ENCODE data around the gene ANKRD30A.

- TF ChIP-seq POLR2A (IDR thresholded peaks at IDR 0.05) (no peak), CTCF (IDR thresholded peaks at IDR 0.05) (no peak)
These were observed 21.0 kb downstream of the ANKRD30A start for GRCh38 chr10:37146443-37146842.

Measured in uterus (tissue), 2 donors.